ENCODE data around the gene KLF7. TPM values are rescaled to one million over a fixed set of nuclear protein-coding genes. Genes with fewer than 3 reads are reported as not detected.

The KLF7 gene
- total RNA-seq, 1 experiment from 2014 or later: 32.2 TPM

- H3K23me2 ChIP-seq (ENCODE audit: insufficient read length, low read depth, low read length, poor library complexity, severe bottlenecking): no peaks in the 10 kb centered on the region
- no peaks in the 10 kb centered on the region for H4K20me1 ChIP-seq (ENCODE audit: control insufficient read depth, insufficient read depth, insufficient read length)
- H3K23ac ChIP-seq (ENCODE audit: insufficient read length, low read depth, low read length): no peak overlapping the region
- H2BK5ac ChIP-seq (ENCODE audit: insufficient read length, low read length): no peak overlapping the region
- H2AFZ ChIP-seq (ENCODE audit: low read length): no peak overlapping the region
- H3K27ac ChIP-seq (ENCODE audit: insufficient read length, low read depth, low read length): no peak overlapping the region
- H3K27me3 ChIP-seq (ENCODE audit: insufficient read depth, low read length): no peaks in the 10 kb centered on the region
- Mint-ChIP-seq H3K27ac (no peak overlapping the region), H3K9me3 (no peaks in the 10 kb centered on the region), H3K4me1 (peaks cover 36 to 49% of the 10 kb centered on the region in 2 experiments), H3K27me3 (ENCODE audit: low read depth) (no peaks in the 10 kb centered on the region), H3K4me3 (no peak overlapping the region), H3K36me3 (ENCODE audit: insufficient read depth in 1 of 3, low read depth in 3 of 3) (no peaks in the 10 kb centered on the region; a peak in 1 of 7 replicates)
- no CpG with 5 or more reads among the region's 3 CpGs for WGBS (ENCODE audit: extremely low coverage, insufficient read length, low lambda C conversion rate)
- H4K5ac ChIP-seq (ENCODE audit: insufficient read length, low read depth, low read length): no peak overlapping the region
- H3K9me3 ChIP-seq (ENCODE audit: control insufficient read depth, low read depth, low read length): no peaks in the 10 kb centered on the region
- H3K4me2 ChIP-seq (ENCODE audit: insufficient read depth, insufficient read length, low read length): no peak overlapping the region
- no peak overlapping the region for H2BK20ac ChIP-seq (ENCODE audit: low read depth, low read length, poor library complexity, severe bottlenecking)
- H3K79me1 ChIP-seq (ENCODE audit: insufficient read depth, low read depth, low read length, poor library complexity, severe bottlenecking): no peaks in the 10 kb centered on the region
- H4K8ac ChIP-seq (replicated peaks; ENCODE audit: insufficient read length, low read depth, low read length): no peak overlapping the region
- TF ChIP-seq, protein P1, sequence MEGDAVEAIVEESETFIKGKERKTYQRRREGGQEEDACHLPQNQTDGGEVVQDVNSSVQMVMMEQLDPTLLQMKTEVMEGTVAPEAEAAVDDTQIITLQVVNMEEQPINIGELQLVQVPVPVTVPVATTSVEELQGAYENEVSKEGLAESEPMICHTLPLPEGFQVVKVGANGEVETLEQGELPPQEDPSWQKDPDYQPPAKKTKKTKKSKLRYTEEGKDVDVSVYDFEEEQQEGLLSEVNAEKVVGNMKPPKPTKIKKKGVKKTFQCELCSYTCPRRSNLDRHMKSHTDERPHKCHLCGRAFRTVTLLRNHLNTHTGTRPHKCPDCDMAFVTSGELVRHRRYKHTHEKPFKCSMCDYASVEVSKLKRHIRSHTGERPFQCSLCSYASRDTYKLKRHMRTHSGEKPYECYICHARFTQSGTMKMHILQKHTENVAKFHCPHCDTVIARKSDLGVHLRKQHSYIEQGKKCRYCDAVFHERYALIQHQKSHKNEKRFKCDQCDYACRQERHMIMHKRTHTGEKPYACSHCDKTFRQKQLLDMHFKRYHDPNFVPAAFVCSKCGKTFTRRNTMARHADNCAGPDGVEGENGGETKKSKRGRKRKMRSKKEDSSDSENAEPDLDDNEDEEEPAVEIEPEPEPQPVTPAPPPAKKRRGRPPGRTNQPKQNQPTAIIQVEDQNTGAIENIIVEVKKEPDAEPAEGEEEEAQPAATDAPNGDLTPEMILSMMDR (conservative IDR thresholded peaks at IDR 0.05): no peak
- H4K91ac ChIP-seq (ENCODE audit: insufficient read length, low read depth, low read length): no peak overlapping the region
- no peak overlapping the region for H2BK120ac ChIP-seq (ENCODE audit: low read depth, low read length, poor library complexity, severe bottlenecking)
- no peak overlapping the region for H3K18ac ChIP-seq (ENCODE audit: insufficient read length, low read depth, low read length)
- no peak overlapping the region for H3T11ph ChIP-seq (ENCODE audit: low read length)
- peaks cover 12% of the 10 kb centered on the region; the same call in 1 of the 2 replicates for H3K4me1 ChIP-seq (ENCODE audit: insufficient read depth, low read length)
- H3K79me2 ChIP-seq (ENCODE audit: insufficient read depth, low read length): no peaks in the 10 kb centered on the region
- H3K56ac ChIP-seq (ENCODE audit: insufficient read length, low read depth, low read length): no peak overlapping the region
- H3K4ac ChIP-seq (ENCODE audit: low read depth, low read length): no peak overlapping the region
- no peak overlapping the region for H3K9ac ChIP-seq (ENCODE audit: extremely low read depth, insufficient read length, low read length)
- DNase-seq: no peak
- no peak overlapping the region for H2AK5ac ChIP-seq (ENCODE audit: insufficient read length, low read length)
- H2BK15ac ChIP-seq (ENCODE audit: low read depth, low read length): no peak overlapping the region
- no peak overlapping the region for H3K14ac ChIP-seq (ENCODE audit: insufficient read depth, low read length)
- H2BK12ac ChIP-seq (ENCODE audit: insufficient read length, low read depth, low read length): no peak overlapping the region
Measured at GRCh38 chr2:207045531-207045930, 120.2 kb downstream of the KLF7 start.
